ENCODE results near the gene RAB20.
"Not testable (repeated sequence)": the region's sequence is repeated elsewhere in the genome, so short reads cannot be mapped to it uniquely, and the experiment has no call there.

The RAB20 gene

GRCh38 chr13:110493613-110494012 is 67.9 kb downstream of the RAB20 start:
- H3K9me3 Mint-ChIP-seq: no peaks in the 10 kb centered on the region
- H3K4me1 Mint-ChIP-seq (ENCODE audit: low read depth): no peaks in the 10 kb centered on the region

GRCh38 chr13:110492679-110493593 is 68.6 kb downstream of the RAB20 start:
- Mint-ChIP-seq H3K27ac (no peak overlapping the region), H3K27me3 (peaks cover 7% of the 10 kb centered on the region), H3K4me1 (ENCODE audit: low read depth) (no peaks in the 10 kb centered on the region), H3K9me3 (no peaks in the 10 kb centered on the region), H3K4me3 (no peak overlapping the region), H3K36me3 (ENCODE audit: low read depth) (no peaks in the 10 kb centered on the region)
- no peak for DNase-seq

More at GRCh38 chr13:110493613-110494012, 67.9 kb downstream of the RAB20 start:
- Mint-ChIP-seq H3K4me3 (no peak overlapping the region), H3K27ac (no peak overlapping the region), H3K27me3 (peaks cover 7% of the 10 kb centered on the region), H3K36me3 (ENCODE audit: low read depth) (no peaks in the 10 kb centered on the region)
- DNase-seq: no peak

GRCh38 chr13:110491869-110492678 is 69.4 kb downstream of the RAB20 start:
- Mint-ChIP-seq H3K9me3 (no peaks in the 10 kb centered on the region), H3K4me1 (ENCODE audit: low read depth) (no peaks in the 10 kb centered on the region), H3K27ac (no peak overlapping the region), H3K4me3 (no peak overlapping the region), H3K36me3 (ENCODE audit: low read depth) (no peaks in the 10 kb centered on the region), H3K27me3 (peaks cover 7% of the 10 kb centered on the region)
- no peak for DNase-seq

GRCh38 chr13:110490009-110490770 is 71.3 kb downstream of the RAB20 start:
- Mint-ChIP-seq H3K27me3 (no peaks in the 10 kb centered on the region), H3K27ac (no peak overlapping the region), H3K36me3 (ENCODE audit: low read depth) (no peaks in the 10 kb centered on the region), H3K9me3 (no peaks in the 10 kb centered on the region), H3K4me1 (ENCODE audit: low read depth) (no peaks in the 10 kb centered on the region), H3K4me3 (no peak overlapping the region)
- no peak for DNase-seq

GRCh38 chr13:110486880-110487279 is 74.6 kb downstream of the RAB20 start:
- H3K9me3 Mint-ChIP-seq; H3K36me3 Mint-ChIP-seq (ENCODE audit: low read depth); DNase-seq; H3K4me3 Mint-ChIP-seq; H3K27me3 Mint-ChIP-seq; H3K4me1 Mint-ChIP-seq (ENCODE audit: low read depth); H3K27ac Mint-ChIP-seq: not testable (repeated sequence)

GRCh38 chr13:110486061-110486715 is 75.3 kb downstream of the RAB20 start:
- H3K4me3 Mint-ChIP-seq: no peak overlapping the region
- H3K9me3 Mint-ChIP-seq: no peaks in the 10 kb centered on the region
- H3K36me3 Mint-ChIP-seq (ENCODE audit: low read depth): no peaks in the 10 kb centered on the region
- DNase-seq: no peak
- peaks cover 3% of the 10 kb centered on the region for H3K27me3 Mint-ChIP-seq
- H3K4me1 Mint-ChIP-seq (ENCODE audit: low read depth): no peaks in the 10 kb centered on the region
- H3K27ac Mint-ChIP-seq: no peak overlapping the region

DNA sequence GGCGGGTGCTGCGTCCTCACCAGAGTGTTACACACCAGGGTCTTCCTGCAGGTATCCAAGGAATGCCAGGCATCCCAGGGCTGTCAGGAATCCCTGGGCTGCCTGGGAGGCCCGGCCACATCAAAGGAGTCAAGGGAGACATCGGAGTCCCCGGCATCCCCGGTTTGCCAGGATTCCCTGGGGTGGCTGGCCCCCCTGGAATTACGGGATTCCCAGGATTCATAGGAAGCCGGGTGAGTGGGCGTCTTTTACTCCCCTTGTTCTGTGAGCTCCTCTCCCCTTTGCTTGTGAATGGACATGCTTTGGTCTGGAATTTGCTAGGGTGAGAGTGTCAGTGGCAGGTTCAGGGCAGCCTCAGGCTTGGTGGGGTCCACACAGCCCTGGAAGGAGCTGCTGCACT is 75.9 kb downstream of the RAB20 start:
- no peak for DNase-seq
- Mint-ChIP-seq H3K4me1 (ENCODE audit: low read depth) (no peaks in the 10 kb centered on the region), H3K27me3 (peaks cover 3% of the 10 kb centered on the region), H3K36me3 (ENCODE audit: low read depth) (no peaks in the 10 kb centered on the region), H3K27ac (no peak overlapping the region), H3K4me3 (no peak overlapping the region), H3K9me3 (no peaks in the 10 kb centered on the region)

GRCh38 chr13:110484290-110485048 is 77.1 kb downstream of the RAB20 start:
- no peaks in the 10 kb centered on the region for H3K9me3 Mint-ChIP-seq
- no peaks in the 10 kb centered on the region for H3K36me3 Mint-ChIP-seq (ENCODE audit: low read depth)
- no peak overlapping the region for H3K4me3 Mint-ChIP-seq
- no peak for DNase-seq
- H3K27ac Mint-ChIP-seq: no peak overlapping the region
- no peaks in the 10 kb centered on the region for H3K4me1 Mint-ChIP-seq (ENCODE audit: low read depth)
- peaks cover 3% of the 10 kb centered on the region for H3K27me3 Mint-ChIP-seq

DNA sequence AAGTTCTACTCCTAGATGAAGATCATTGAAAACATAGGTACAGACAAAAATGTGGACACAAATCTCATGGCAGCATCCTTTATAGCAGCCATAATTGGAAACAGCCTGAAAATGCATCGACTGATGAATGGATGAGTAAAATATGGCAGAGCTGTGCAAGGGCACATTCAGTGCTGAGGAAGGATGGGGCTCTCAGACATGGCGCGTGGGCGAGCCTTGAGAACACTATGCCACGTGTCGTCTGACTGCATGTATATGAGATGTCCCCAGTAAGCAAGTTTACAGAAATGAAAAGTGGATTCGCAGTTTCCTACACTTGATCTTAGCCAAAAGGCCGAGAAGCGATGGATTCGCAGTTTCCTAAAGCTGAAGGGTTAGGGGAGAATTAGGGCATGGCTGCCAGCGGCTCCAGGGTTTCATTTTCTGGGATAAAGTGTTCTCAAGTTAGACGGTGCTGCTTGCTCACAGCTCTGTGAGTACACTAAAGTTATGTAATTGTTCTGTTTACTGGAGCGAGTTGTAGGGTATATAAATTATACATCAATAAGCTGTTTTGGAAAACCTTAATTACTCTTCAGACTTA is 78.0 kb downstream of the RAB20 start:
- H3K27ac Mint-ChIP-seq: no peak overlapping the region
- no peaks in the 10 kb centered on the region for H3K36me3 Mint-ChIP-seq (ENCODE audit: low read depth)
- H3K4me3 Mint-ChIP-seq: no peak overlapping the region
- no peaks in the 10 kb centered on the region for H3K4me1 Mint-ChIP-seq (ENCODE audit: low read depth)
- DNase-seq: no peak
- H3K27me3 Mint-ChIP-seq: peaks cover 3% of the 10 kb centered on the region
- no peaks in the 10 kb centered on the region for H3K9me3 Mint-ChIP-seq

- Mint-ChIP-seq H3K36me3 (ENCODE audit: low read depth) (no peaks in the 10 kb centered on the region), H3K9me3 (no peaks in the 10 kb centered on the region), H3K4me3 (no peak overlapping the region), H3K27ac (no peak overlapping the region), H3K27me3 (peaks cover 6% of the 10 kb centered on the region), H3K4me1 (ENCODE audit: low read depth) (no peaks in the 10 kb centered on the region)
- DNase-seq: no peak
Measured at GRCh38 chr13:110480161-110480560, 81.4 kb downstream of the RAB20 start.

- Mint-ChIP-seq H3K36me3 (ENCODE audit: low read depth) (no peaks in the 10 kb centered on the region), H3K4me1 (ENCODE audit: low read depth) (no peaks in the 10 kb centered on the region), H3K4me3 (no peak overlapping the region), H3K27me3 (peaks cover 6% of the 10 kb centered on the region), H3K27ac (no peak overlapping the region), H3K9me3 (no peaks in the 10 kb centered on the region)
- no peak for DNase-seq
Measured at GRCh38 chr13:110479648-110480047, 81.9 kb downstream of the RAB20 start.

DNA sequence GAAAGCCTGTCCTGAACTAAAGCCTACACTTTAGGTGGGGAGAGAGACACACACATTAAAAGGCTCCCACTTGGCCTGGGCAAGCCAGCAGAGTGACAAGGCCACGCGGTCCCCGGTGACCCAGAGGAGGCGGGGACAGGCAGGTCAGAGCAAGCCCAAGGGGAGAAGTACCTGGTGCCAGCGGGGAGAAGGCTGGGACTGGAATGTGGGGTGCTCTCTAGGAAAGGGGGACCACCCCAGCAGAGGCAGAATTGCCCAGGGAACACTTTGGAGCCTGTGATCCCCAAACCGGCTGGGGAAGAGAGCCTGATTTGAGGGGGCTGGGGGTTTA is 82.3 kb downstream of the RAB20 start:
- no peaks in the 10 kb centered on the region for H3K36me3 Mint-ChIP-seq (ENCODE audit: low read depth)
- H3K9me3 Mint-ChIP-seq: no peaks in the 10 kb centered on the region
- DNase-seq: no peak
- peaks cover 6% of the 10 kb centered on the region for H3K27me3 Mint-ChIP-seq
- no peak overlapping the region for H3K27ac Mint-ChIP-seq
- H3K4me3 Mint-ChIP-seq: no peak overlapping the region
- no peaks in the 10 kb centered on the region for H3K4me1 Mint-ChIP-seq (ENCODE audit: low read depth)

DNA sequence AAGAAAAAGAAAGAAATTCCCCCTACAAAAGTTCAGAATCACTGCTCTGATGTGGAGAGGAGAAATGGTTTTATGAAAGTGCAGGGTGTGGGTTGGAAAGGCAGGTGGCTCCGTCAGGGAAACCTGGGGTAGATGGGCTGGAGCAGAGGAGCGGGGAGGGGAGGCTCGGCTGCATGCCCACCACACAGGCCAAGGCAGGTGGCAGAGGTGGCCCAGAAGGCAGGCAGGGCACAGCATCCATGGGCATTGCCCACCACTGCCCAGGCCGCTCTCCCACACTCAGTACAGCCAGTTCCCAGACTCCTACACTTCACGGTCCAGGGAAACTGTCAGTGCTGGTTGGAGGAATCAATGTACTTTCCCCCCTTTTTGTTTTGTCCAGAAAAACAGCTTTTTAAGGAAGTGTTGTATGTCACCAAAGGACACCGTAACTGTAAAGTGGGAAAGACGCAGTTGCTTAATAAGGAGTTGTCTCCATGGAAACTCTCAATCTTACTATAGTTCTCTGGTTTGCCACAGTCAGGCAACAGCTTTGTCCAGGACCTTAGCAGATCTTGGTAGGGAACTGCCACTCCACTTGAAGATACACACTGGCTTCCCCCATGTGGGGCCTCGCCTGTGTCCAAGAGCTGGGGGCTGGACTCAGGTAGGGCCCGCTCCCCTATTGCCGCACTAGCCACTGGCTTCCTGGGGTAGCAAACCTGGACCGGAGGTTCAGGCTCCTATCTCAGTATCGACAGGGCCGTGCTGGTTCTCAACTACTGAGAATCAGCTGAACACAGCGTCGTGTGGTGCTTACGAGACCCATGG is 82.9 kb downstream of the RAB20 start:
- H3K27me3 Mint-ChIP-seq: peaks cover 6% of the 10 kb centered on the region
- no peaks in the 10 kb centered on the region for H3K9me3 Mint-ChIP-seq
- no peak overlapping the region for H3K27ac Mint-ChIP-seq
- no peaks in the 10 kb centered on the region for H3K36me3 Mint-ChIP-seq (ENCODE audit: low read depth)
- H3K4me3 Mint-ChIP-seq: no peak overlapping the region
- DNase-seq: no peak
- H3K4me1 Mint-ChIP-seq (ENCODE audit: low read depth): no peaks in the 10 kb centered on the region
